Astrocyte of the spinal cord (primary cell): ENCODE data around the gene KRT24.

ENCODE experiments used
- DNase-seq: peaks from one replicate; pipeline ENCODE4 v3.0.0; 2011; ENCODE audit warnings: low read depth, low spot score
- H3K4me3 ChIP-seq: 2 replicates; pipeline ENCODE4 v1.5.1; 2011; ENCODE audit warnings: low read depth, mild to moderate bottlenecking, low read length, moderate library complexity
- CTCF ChIP-seq: IDR thresholded peaks from 2 replicates; pipeline ENCODE4 v1.5.1; 2012; ENCODE audit warnings: low read depth, mild to moderate bottlenecking, low read length, inconsistent platforms
- in situ Hi-C: cut with HindIII; loops from 2 replicates; pipeline ENCODE4 v1.10.0; 2017; ENCODE audit warnings: low sequenced_read_pairs

Gene KRT24

GRCh38 chr17:40648384-40648968 lies 55.1 kb downstream of the KRT24 start:
- no peak for TF ChIP-seq CTCF
- peak overlapping the region; percentile 63 for H3K4me3 ChIP-seq
- in situ Hi-C loops, result no loop called here
- no peak for DNase-seq
